Liver (tissue), 9 donors: Measurements from ENCODE around the gene DZIP1. TPM values are rescaled to one million over a fixed set of nuclear protein-coding genes. Genes with fewer than 3 reads are reported as not detected.
A peak's percentile ranks its signal among the peaks of the same experiment; 100 is the strongest.

ENCODE experiments used
- DNase-seq: peaks from one replicate; pipeline ENCODE4 v3.0.0-alpha.2; 2017; ENCODE audit warnings: low spot score
- H3K27ac ChIP-seq, 2 donors: one replicate each; pipeline ENCODE4 v1.7.0; 2013; ENCODE audit warnings: inconsistent platforms in 2 of 2, low read length in 2 of 2, control low read depth in 1 of 2, low read depth in 1 of 2, mild to moderate bottlenecking in 1 of 2
- H3K27me3 ChIP-seq, 4 donors: one replicate each; pipeline versions ENCODE4 v1.6.1 to v1.7.0; 2013; ENCODE audit warnings: low read length in 3 of 4, inconsistent platforms in 1 of 4, mild to moderate bottlenecking in 1 of 4, moderate library complexity in 1 of 4; ENCODE audit not compliant: control insufficient read depth in 4 of 4, insufficient read depth in 4 of 4
- H3K36me3 ChIP-seq, 4 donors: one replicate each; pipeline versions ENCODE4 v1.6.1 to v1.7.0; 2013; ENCODE audit warnings: low read length in 3 of 4, mild to moderate bottlenecking in 3 of 4, low read depth in 1 of 4, moderate library complexity in 1 of 4; ENCODE audit not compliant: control insufficient read depth in 4 of 4, insufficient read depth in 3 of 4
- H3K4me1 ChIP-seq, 4 donors: one replicate each; pipeline versions ENCODE4 v1.6.1 to v1.7.0; 2013; ENCODE audit warnings: low read length in 3 of 4, mild to moderate bottlenecking in 3 of 4, moderate library complexity in 1 of 4; ENCODE audit not compliant: control insufficient read depth in 4 of 4, insufficient read depth in 4 of 4
- H3K4me3 ChIP-seq, 3 donors: one replicate each; pipeline versions ENCODE4 v1.6.1 to v1.7.0; 2013; ENCODE audit warnings: low read length in 3 of 3, control low read depth in 1 of 3, low read depth in 1 of 3, mild to moderate bottlenecking in 1 of 3
- H3K9ac ChIP-seq, 2 donors: one replicate each; pipeline ENCODE4 v1.7.0; 2013; ENCODE audit warnings: low read length in 2 of 2, mild to moderate bottlenecking in 2 of 2, moderate library complexity in 2 of 2, control low read depth in 1 of 2, low read depth in 1 of 2
- H3K9me3 ChIP-seq, 4 donors: one replicate each; pipeline versions ENCODE4 v1.6.1 to v1.7.0; 2013; ENCODE audit warnings: low read length in 3 of 4; ENCODE audit not compliant: control insufficient read depth in 4 of 4
- ATF3 ChIP-seq: IDR thresholded peaks from 2 replicates; pipeline ENCODE4 v1.6.1; 2016; ENCODE audit warnings: antibody characterized with exemption
- CTCF ChIP-seq: fragments of 150-350 bp; IDR thresholded peaks from 2 replicates; pipeline ENCODE4 v1.5.1; 2017; ENCODE audit warnings: improper control_type of control experiment, low read depth, low read length; ENCODE audit not compliant: missing input control
- EGR1 ChIP-seq, 2 donors: IDR thresholded peaks; 2 replicates each; pipeline ENCODE4 v1.6.1; 2016 to 2018; ENCODE audit warnings: antibody characterized with exemption in 2 of 2, low read depth in 2 of 2
- FOXA1 ChIP-seq: IDR thresholded peaks from 2 replicates; pipeline ENCODE4 v1.6.1; 2016; ENCODE audit warnings: antibody characterized with exemption
- FOXA2 ChIP-seq: IDR thresholded peaks from 2 replicates; pipeline ENCODE4 v1.6.1; 2016; ENCODE audit warnings: antibody characterized with exemption
- GABPA ChIP-seq, 2 donors: IDR thresholded peaks in 1 of 2; conservative IDR thresholded peaks in 1 of 2; 2 replicates each; pipeline ENCODE4 v1.6.1; 2016; ENCODE audit warnings: antibody characterized with exemption in 2 of 2, mild to moderate bottlenecking in 1 of 2, moderate library complexity in 1 of 2
- HNF4A ChIP-seq, 2 donors: conservative IDR thresholded peaks; 2 replicates each; pipeline ENCODE4 v1.6.1; 2016; ENCODE audit warnings: antibody characterized with exemption in 2 of 2, mild to moderate bottlenecking in 2 of 2
- HNF4G ChIP-seq: IDR thresholded peaks from 2 replicates; pipeline ENCODE4 v1.6.1; 2016; ENCODE audit warnings: antibody characterized with exemption
- JUND ChIP-seq, 2 donors: IDR thresholded peaks; 2 replicates each; pipeline ENCODE4 v1.6.1; 2016; ENCODE audit warnings: antibody characterized with exemption in 2 of 2
- MAX ChIP-seq: IDR thresholded peaks from 2 replicates; pipeline ENCODE4 v1.6.1; 2016; ENCODE audit warnings: antibody characterized with exemption
- NR2F2 ChIP-seq: IDR thresholded peaks from 2 replicates; pipeline ENCODE4 v1.6.1; 2016; ENCODE audit warnings: antibody characterized with exemption
- RAD21 ChIP-seq, 2 donors: IDR thresholded peaks; 2 replicates each; pipeline ENCODE4 v1.6.1; 2016; ENCODE audit warnings: antibody characterized with exemption in 2 of 2, mild to moderate bottlenecking in 2 of 2
- REST ChIP-seq: IDR thresholded peaks from 2 replicates; pipeline ENCODE4 v1.6.1; 2016; ENCODE audit warnings: antibody characterized with exemption, mild to moderate bottlenecking
- RXRA ChIP-seq, 2 donors: IDR thresholded peaks; 2 replicates each; pipeline ENCODE4 v1.6.1; 2017 to 2018; ENCODE audit warnings: antibody characterized with exemption in 2 of 2, mild to moderate bottlenecking in 1 of 2
- SP1 ChIP-seq: IDR thresholded peaks from 2 replicates; pipeline ENCODE4 v1.6.1; 2018; ENCODE audit warnings: antibody characterized with exemption, mild to moderate bottlenecking
- TAF1 ChIP-seq: conservative IDR thresholded peaks from 2 replicates; pipeline ENCODE4 v1.6.1; 2016; ENCODE audit warnings: antibody characterized with exemption, mild to moderate bottlenecking
- YY1 ChIP-seq: IDR thresholded peaks from 2 replicates; pipeline ENCODE4 v1.6.1; 2016; ENCODE audit warnings: antibody characterized with exemption, mild to moderate bottlenecking
- ZBTB33 ChIP-seq: IDR thresholded peaks from 2 replicates; pipeline ENCODE4 v1.6.1; 2016; ENCODE audit warnings: antibody characterized with exemption
- WGBS: extraction: QIAGEN DNeasy Blood & Tissue Kit; methylation state at CpG from one replicate; pipeline ENCODE4 v1.1.7; 2013; 5-methylcytosine and 5-hydroxymethylcytosine counted together
- polyA plus RNA-seq, 2 donors: library from polyadenylated mRNA; stranded (reverse) in 1 of 2; unstranded in 1 of 2; fragments of 200-250 nt in 1 of 2; fragments of >200 nt in 1 of 2; fragmentation: Nextera tagmentation in 1 of 2; extraction: Ambion mirVana in 1 of 2; gene quantifications; one replicate each; pipeline versions ENCODE4 v1.2.1 to v1.2.3, GENCODE V29; 2013 to 2015
- total RNA-seq, 2 donors: library from RNA; depleted of rRNA; stranded (reverse); fragments of >200 nt; gene quantifications; one replicate each; pipeline ENCODE4 v1.2.3, GENCODE V29; 2014
- donor health status: healthy.
- donor health status: healthy.
- donor health status: healthy.
- donor health status: healthy.
- donor health status: healthy.

Gene DZIP1
- total and polyA plus RNA-seq, 4 donors = 0.46 to 2.0 (median 1.3) TPM

- Histone ChIP-seq H3K4me1 (peaks cover 0 to 1% (median 0%) of the 10 kb centered on the region in 4 donors), H3K27me3 (no peaks in the 10 kb centered on the region), H3K9ac (no peak overlapping the region), H3K9me3 (no peaks in the 10 kb centered on the region), H3K4me3 (no peak overlapping the region), H3K27ac (no peak overlapping the region), H3K36me3 (no peaks in the 10 kb centered on the region)
- 52% methylated on average over 3 of the region's 3 CpGs for WGBS
- DNase-seq = no peak
- TF ChIP-seq RAD21 (IDR thresholded peaks at IDR 0.05) (no peak), MAX (no peak), JUND (IDR thresholded peaks at IDR 0.05) (peak in 1 of 2 donors; percentile 33), EGR1 (IDR thresholded peaks at IDR 0.05; ENCODE audit: low read depth in 2 of 2) (no peak), HNF4A (conservative IDR thresholded peaks at IDR 0.05) (peak in 1 of 2 donors; percentile 6), GABPA (IDR thresholded peaks at IDR 0.05 in 1 of 2, conservative IDR thresholded peaks at IDR 0.05 in 1 of 2) (no peak)
These were observed 109.3 kb downstream of the DZIP1 start for GRCh38 chr13:95535243-95535642.

- no peak overlapping the region for H3K9ac ChIP-seq
- no peak for DNase-seq
- peaks cover 0 to 1% (median 0%) of the 10 kb centered on the region in 4 donors for H3K4me1 ChIP-seq
- H3K4me3 ChIP-seq = no peak overlapping the region
- H3K9me3 ChIP-seq = no peaks in the 10 kb centered on the region
- H3K27ac ChIP-seq = no peak overlapping the region
- H3K36me3 ChIP-seq = no peaks in the 10 kb centered on the region
- H3K27me3 ChIP-seq = no peaks in the 10 kb centered on the region
- TF ChIP-seq SP1 (no peak), GABPA (IDR thresholded peaks at IDR 0.05 in 1 of 2, conservative IDR thresholded peaks at IDR 0.05 in 1 of 2) (no peak), YY1 (no peak), NR2F2 (no peak), JUND (IDR thresholded peaks at IDR 0.05) (no peak), FOXA2 (no peak), ATF3 (no peak), REST (no peak), RXRA (IDR thresholded peaks at IDR 0.05) (no peak), TAF1 (no peak), MAX (no peak), HNF4G (no peak), CTCF (no peak), FOXA1 (no peak), ZBTB33 (no peak), RAD21 (IDR thresholded peaks at IDR 0.05) (no peak), EGR1 (IDR thresholded peaks at IDR 0.05; ENCODE audit: low read depth in 2 of 2) (no peak), HNF4A (conservative IDR thresholded peaks at IDR 0.05) (no peak)
- 80% methylated on average over 7 of the region's 7 CpGs for WGBS
These were observed 110.9 kb downstream of the DZIP1 start for GRCh38 chr13:95533545-95534160.
